Activated B cell treated with CpG ODN at 0.5 μM for 24 hours (primary cell): Measurements from ENCODE around the gene MTMR3. TPM values are rescaled to one million over a fixed set of nuclear protein-coding genes. Genes with fewer than 3 reads are reported as not detected.
"Not testable (repeated sequence)": the region's sequence is repeated elsewhere in the genome, so short reads cannot be mapped to it uniquely, and the experiment has no call there.

Experiments used
- ATAC-seq: fragments of 200-7000 bp; cut with Tn5 transposase; one replicate; pipeline ENCODE4 v1.10.0; 2021; ENCODE audit warnings: low read depth, mild to moderate bottlenecking, moderate library complexity
- CTCF ChIA-PET: fragments of 350-600 bp; sonication (Branson Sonifier 250); formaldehyde crosslinking; loops from one replicate; lab custom pipeline; 2021; ENCODE audit warnings: antibody characterized with exemption; lab: Charles Lee
- POLR2A ChIA-PET: fragments of 350-600 bp; sonication (Branson Sonifier 250); formaldehyde crosslinking; loops from one replicate; lab custom pipeline; 2021; ENCODE audit warnings: antibody characterized with exemption; lab: Charles Lee
- DNase-seq: peaks from one replicate; pipeline ENCODE4 v3.0.0; 2022
- H3K27ac Mint-ChIP-seq: one replicate; pipeline ENCODE4 v1.8.0; 2020; ENCODE audit warnings: mixed read lengths
- H3K27me3 Mint-ChIP-seq: one replicate; pipeline ENCODE4 v1.8.0; 2021; ENCODE audit warnings: mixed read lengths
- H3K36me3 Mint-ChIP-seq: one replicate; pipeline ENCODE4 v1.8.0; 2021; ENCODE audit warnings: low read depth, mixed read lengths
- H3K4me1 Mint-ChIP-seq: one replicate; pipeline ENCODE4 v1.8.0; 2021; ENCODE audit warnings: mixed read lengths
- H3K4me3 Mint-ChIP-seq: one replicate; pipeline ENCODE4 v1.8.0; 2020; ENCODE audit warnings: mild to moderate bottlenecking, mixed read lengths
- H3K9me3 Mint-ChIP-seq: one replicate; pipeline ENCODE4 v1.8.0; 2020; ENCODE audit warnings: mixed read lengths
- intact Hi-C: fragments of 100-400 bp; cut with micrococcal nuclease; formaldehyde crosslinking; loops from one replicate; pipeline ENCODE4 v1.15.1; 2024
- total RNA-seq: library from RNA; stranded (reverse); gene quantifications from 2 replicates; pipeline ENCODE4 v1.2.3, GENCODE V29; 2022
- TF ChIP-seq, protein P1 (sequence below): fragments of 200-600 bp; IDR thresholded peaks from one replicate; pipeline ENCODE4 v1.8.0; 2022; ENCODE audit warnings: antibody characterized with exemption, mild to moderate bottlenecking

MTMR3 gene
- total RNA-seq, 1 donor from 2014 or later = 36.6 TPM

DNA sequence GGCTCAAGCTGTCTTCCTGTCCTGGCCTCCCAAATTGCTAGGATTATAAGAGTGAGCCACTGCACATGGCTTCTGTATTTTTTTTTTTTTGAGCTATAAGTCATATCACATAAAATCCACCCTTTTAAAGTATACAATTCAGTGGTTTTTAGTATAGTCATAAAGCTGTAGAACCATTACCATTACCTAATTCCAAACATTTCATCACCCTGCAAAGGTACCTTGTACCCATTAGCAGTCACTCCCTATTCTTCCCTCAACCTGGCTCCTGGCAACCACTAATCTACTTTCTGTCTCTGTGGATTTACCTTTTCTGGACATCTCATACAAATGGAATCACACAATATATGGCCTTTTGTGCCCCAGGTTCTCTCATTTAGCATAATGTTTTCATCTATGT lies 84.5 kb downstream of the MTMR3 start:
- no peaks in the 10 kb centered on the region for H3K9me3 Mint-ChIP-seq
- DNase-seq (no peak), ATAC-seq (no peak)
- intact Hi-C loops = no loop called here
- no peak overlapping the region for H3K4me3 Mint-ChIP-seq
- TF ChIP-seq, protein P1, sequence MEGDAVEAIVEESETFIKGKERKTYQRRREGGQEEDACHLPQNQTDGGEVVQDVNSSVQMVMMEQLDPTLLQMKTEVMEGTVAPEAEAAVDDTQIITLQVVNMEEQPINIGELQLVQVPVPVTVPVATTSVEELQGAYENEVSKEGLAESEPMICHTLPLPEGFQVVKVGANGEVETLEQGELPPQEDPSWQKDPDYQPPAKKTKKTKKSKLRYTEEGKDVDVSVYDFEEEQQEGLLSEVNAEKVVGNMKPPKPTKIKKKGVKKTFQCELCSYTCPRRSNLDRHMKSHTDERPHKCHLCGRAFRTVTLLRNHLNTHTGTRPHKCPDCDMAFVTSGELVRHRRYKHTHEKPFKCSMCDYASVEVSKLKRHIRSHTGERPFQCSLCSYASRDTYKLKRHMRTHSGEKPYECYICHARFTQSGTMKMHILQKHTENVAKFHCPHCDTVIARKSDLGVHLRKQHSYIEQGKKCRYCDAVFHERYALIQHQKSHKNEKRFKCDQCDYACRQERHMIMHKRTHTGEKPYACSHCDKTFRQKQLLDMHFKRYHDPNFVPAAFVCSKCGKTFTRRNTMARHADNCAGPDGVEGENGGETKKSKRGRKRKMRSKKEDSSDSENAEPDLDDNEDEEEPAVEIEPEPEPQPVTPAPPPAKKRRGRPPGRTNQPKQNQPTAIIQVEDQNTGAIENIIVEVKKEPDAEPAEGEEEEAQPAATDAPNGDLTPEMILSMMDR = no peak
- no peaks in the 10 kb centered on the region for H3K27me3 Mint-ChIP-seq
- no peak overlapping the region for H3K27ac Mint-ChIP-seq
- CTCF ChIA-PET = no interaction called here
- peaks cover 31% of the 10 kb centered on the region for H3K36me3 Mint-ChIP-seq
- H3K4me1 Mint-ChIP-seq = peaks cover 15% of the 10 kb centered on the region
- POLR2A ChIA-PET = no interaction called here

DNA sequence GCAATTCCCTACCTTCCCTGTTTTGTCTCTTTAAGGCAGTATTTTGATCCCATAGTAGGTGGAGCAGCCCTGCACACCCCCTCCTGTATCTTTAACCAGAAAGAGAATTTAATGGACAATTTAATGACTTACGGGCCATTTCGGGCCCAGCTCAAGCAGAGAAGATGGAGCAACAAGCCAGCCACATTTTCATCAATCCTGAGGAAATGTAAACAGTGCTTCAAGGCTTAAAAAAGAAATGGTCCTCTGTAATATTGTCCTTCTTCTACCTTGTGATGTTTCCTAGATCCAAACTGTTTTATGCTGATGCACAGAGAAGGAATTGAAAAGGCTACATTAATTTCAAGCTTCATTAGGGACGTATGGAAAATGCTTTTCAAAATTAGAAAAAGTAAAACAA lies 88.6 kb downstream of the MTMR3 start:
- DNase-seq (no peak), ATAC-seq (no peak)
- Mint-ChIP-seq H3K36me3 (peaks cover 43% of the 10 kb centered on the region), H3K4me1 (no peaks in the 10 kb centered on the region), H3K27ac (no peak overlapping the region), H3K4me3 (no peak overlapping the region), H3K9me3 (no peaks in the 10 kb centered on the region), H3K27me3 (no peaks in the 10 kb centered on the region)
- ChIA-PET POLR2A (interaction anchor here (0.6 kb wide), 1 partner anchor 18 kb away, joined by 5 read pairs; no protein-coding TSS in a partner anchor), CTCF (interaction anchor here (1.3 kb wide), 1 partner anchor 346 kb away, joined by 3 read pairs; no protein-coding TSS in a partner anchor)
- intact Hi-C loops = no loop called here
- TF ChIP-seq, protein P1 = no peak

DNA sequence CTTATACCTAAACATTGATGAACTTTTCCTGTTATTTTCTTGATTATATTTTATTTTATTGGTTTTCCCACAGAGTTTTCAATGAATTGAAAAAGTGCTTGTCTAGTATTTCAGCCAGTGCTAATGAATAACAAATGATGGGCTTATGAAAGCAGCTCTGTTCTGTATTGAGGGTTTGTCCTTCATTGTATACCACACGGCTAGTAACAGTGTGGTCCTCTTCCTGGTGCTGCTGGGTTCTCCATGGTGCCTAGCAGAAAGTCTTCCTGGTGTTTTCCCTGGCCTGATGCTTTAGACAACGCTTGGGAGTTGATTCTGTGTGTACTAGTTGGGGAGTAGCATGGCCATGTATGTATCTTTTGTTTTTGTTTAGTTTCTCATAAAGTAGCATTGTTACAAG lies 89.1 kb downstream of the MTMR3 start:
- intact Hi-C loops = no loop called here
- Mint-ChIP-seq H3K9me3 (no peaks in the 10 kb centered on the region), H3K36me3 (peaks cover 43% of the 10 kb centered on the region), H3K4me1 (no peaks in the 10 kb centered on the region), H3K27me3 (no peaks in the 10 kb centered on the region), H3K27ac (no peak overlapping the region), H3K4me3 (no peak overlapping the region)
- ChIA-PET CTCF (no interaction called here), POLR2A (no interaction called here)
- ATAC-seq (no peak), DNase-seq (no peak)
- TF ChIP-seq, protein P1 = no peak

DNA sequence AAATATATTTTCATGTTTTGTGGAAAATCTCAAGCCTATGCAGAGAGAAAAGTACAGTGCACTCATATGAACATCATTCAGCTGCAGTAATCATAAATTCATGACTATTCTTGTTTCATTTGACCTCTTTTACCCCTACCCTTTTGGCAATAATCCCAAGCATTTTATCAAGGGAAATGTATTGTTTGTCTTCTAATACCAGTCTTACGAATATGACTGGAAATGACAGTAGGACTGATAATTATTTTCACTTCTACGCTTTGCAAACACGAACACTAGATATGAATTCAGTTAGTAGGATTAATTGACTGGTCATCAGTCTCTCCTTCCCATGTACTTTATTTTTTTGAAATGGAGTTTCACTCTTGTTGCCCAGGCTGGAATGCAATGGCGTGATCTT lies 90.3 kb downstream of the MTMR3 start:
- Mint-ChIP-seq H3K27me3 (no peaks in the 10 kb centered on the region), H3K9me3 (no peaks in the 10 kb centered on the region), H3K4me3 (no peak overlapping the region), H3K27ac (no peak overlapping the region), H3K36me3 (peaks cover 43% of the 10 kb centered on the region), H3K4me1 (no peaks in the 10 kb centered on the region)
- TF ChIP-seq, protein P1 = no peak
- CTCF ChIA-PET = no interaction called here
- POLR2A ChIA-PET = no interaction called here
- no peak for DNase-seq
- no peak for ATAC-seq
- intact Hi-C loops = no loop called here

DNA sequence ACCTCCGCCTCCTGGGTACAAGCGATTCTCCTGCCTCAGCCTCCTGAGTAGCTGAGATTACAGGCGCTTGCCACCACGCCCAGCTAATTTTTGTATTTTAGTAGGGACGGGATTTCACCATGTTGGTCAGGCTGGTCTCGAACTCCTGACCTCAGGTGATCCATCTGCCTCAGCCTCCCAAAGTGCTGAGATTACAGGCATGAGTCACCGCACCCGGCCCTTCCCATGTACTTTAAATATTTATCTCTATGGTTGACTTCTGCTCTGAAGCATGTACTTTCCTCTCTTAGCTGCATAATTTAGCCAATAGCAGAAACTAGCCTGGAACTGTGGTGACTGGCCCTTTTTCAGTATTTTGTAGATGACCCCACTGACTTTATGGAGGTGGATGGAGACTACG lies 90.7 kb downstream of the MTMR3 start:
- H3K4me3 Mint-ChIP-seq, H3K27me3 Mint-ChIP-seq, ATAC-seq, intact Hi-C loops, CTCF ChIA-PET, H3K9me3 Mint-ChIP-seq, H3K4me1 Mint-ChIP-seq, DNase-seq, H3K27ac Mint-ChIP-seq: not testable (repeated sequence)
- peaks cover 46% of the 10 kb centered on the region for H3K36me3 Mint-ChIP-seq
- POLR2A ChIA-PET = interaction anchor here (0.6 kb wide), 1 partner anchor 1375 kb away, joined by 3 read pairs; no protein-coding TSS in a partner anchor

DNA sequence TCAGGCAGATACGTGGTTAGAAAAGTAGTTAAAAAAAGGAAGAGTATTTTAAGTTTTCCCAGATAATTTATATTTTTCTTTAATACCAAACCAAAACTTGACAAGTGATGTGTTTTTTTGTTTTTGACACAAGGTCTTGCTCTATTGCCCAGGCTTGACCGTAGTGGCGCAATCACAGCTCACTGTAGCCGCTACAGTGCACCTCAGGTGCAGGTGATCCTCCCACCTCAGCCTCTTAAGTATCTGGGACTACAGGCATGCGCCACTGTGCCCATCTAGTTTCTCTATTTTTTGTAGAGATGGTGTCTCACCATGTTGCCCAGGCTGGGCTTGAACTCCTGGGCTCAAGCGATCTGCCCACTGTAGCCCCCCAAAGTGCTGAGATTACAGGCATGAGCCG lies 92.5 kb downstream of the MTMR3 start:
- ChIA-PET CTCF (no interaction called here), POLR2A (no interaction called here)
- TF ChIP-seq, protein P1 = no peak
- H3K4me3 Mint-ChIP-seq = no peak overlapping the region
- DNase-seq (no peak), ATAC-seq (no peak)
- no peaks in the 10 kb centered on the region for H3K4me1 Mint-ChIP-seq
- intact Hi-C loops = no loop called here
- H3K27me3 Mint-ChIP-seq = no peaks in the 10 kb centered on the region
- H3K9me3 Mint-ChIP-seq = no peaks in the 10 kb centered on the region
- H3K36me3 Mint-ChIP-seq = peaks cover 55% of the 10 kb centered on the region
- H3K27ac Mint-ChIP-seq = no peak overlapping the region
